RPMI7951 (cell line): ENCODE results near the gene UCHL5. TPM values are rescaled to one million over a fixed set of nuclear protein-coding genes. Genes with fewer than 3 reads are reported as not detected.
"Not testable (repeated sequence)": the region's sequence is repeated elsewhere in the genome, so short reads cannot be mapped to it uniquely, and the experiment has no call there.

ENCODE experiments used
- DNase-seq: peaks from one replicate; pipeline ENCODE4 v3.0.0-alpha.2; 2012; ENCODE audit warnings: low read depth
- total RNA-seq: library from RNA; depleted of rRNA; stranded (reverse); fragments of >200 nt; shearing (Covaris generic); gene quantifications from 2 replicates; pipeline ENCODE4 v1.2.3, GENCODE V29; 2014

Gene UCHL5
- total RNA-seq, 1 experiment from 2014 or later: 30.9 TPM

GRCh38 chr1:193065954-193066353, 6.8 kb upstream of the UCHL5 start:
- no peak for DNase-seq

GRCh38 chr1:193062698-193063463, 3.7 kb upstream of the UCHL5 start:
- peak; percentile 9 for DNase-seq

GRCh38 chr1:193060938-193061337, 1.8 kb upstream of the UCHL5 start:
- no peak for DNase-seq

GRCh38 chr1:193060406-193060805, 1.2 kb upstream of the UCHL5 start:
- DNase-seq: no peak

- DNase-seq: no peak
Observed at GRCh38 chr1:193060115-193060403, 899 bp upstream of the UCHL5 start.

GRCh38 chr1:193058529-193059281, 455 bp downstream of the UCHL5 start:
- DNase-seq: peak; percentile 55

GRCh38 chr1:193054169-193054675, 4.9 kb downstream of the UCHL5 start:
- no peak for DNase-seq

- DNase-seq: not testable (repeated sequence)
Observed at GRCh38 chr1:193048913-193049312, 10.2 kb downstream of the UCHL5 start.

- no peak for DNase-seq
Observed at GRCh38 chr1:193042766-193043691, 16.1 kb downstream of the UCHL5 start.

GRCh38 chr1:193040011-193040410, 19.1 kb downstream of the UCHL5 start:
- DNase-seq: no peak

GRCh38 chr1:193036337-193037047, 22.7 kb downstream of the UCHL5 start:
- no peak for DNase-seq

GRCh38 chr1:193033610-193034009, 25.6 kb downstream of the UCHL5 start:
- no peak for DNase-seq

GRCh38 chr1:193032643-193033427, 26.3 kb downstream of the UCHL5 start:
- not testable (repeated sequence) for DNase-seq

- DNase-seq: peak; percentile 6
Observed at GRCh38 chr1:193031431-193031830, 27.7 kb downstream of the UCHL5 start.

- no peak for DNase-seq
Observed at GRCh38 chr1:193030280-193030679, 28.9 kb downstream of the UCHL5 start.

- no peak for DNase-seq
Observed at GRCh38 chr1:193025218-193025617, 33.9 kb downstream of the UCHL5 start.

- peak; percentile 49 for DNase-seq
Observed at GRCh38 chr1:193019442-193020026, 39.6 kb downstream of the UCHL5 start.

- no peak for DNase-seq
Observed at GRCh38 chr1:193016788-193017187, 42.4 kb downstream of the UCHL5 start.

- DNase-seq: no peak
Observed at GRCh38 chr1:193014400-193014799, 44.8 kb downstream of the UCHL5 start.

- no peak for DNase-seq
Observed at GRCh38 chr1:193013707-193014106, 45.5 kb downstream of the UCHL5 start.
